ENCODE measurements around the gene ZDHHC3.

Gene ZDHHC3

DNA sequence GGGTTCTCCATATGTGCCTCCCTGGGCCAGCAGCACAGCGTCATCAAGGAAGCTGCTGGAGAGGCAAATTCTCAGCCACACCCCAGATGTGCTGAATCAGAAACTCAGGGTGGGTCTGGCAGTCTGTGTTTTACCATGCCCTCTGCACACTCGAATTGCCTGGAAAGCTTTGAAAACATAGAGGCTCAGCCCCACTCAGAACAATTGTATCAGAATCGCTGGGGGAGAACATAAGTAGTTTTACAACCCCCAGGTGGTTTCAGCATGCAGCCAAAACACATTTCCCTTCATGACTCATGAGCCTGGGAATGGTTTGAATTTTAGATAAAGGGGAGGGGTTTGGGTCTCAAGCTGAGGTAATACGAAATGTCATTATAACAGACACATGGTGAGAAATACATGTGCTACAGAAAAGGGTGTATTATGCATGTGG, 92.0 kb downstream of the ZDHHC3 start:
- WGBS (ENCODE audit: insufficient coverage, insufficient read length) = no CpG with 5 or more reads among the region's 4 CpGs

DNA sequence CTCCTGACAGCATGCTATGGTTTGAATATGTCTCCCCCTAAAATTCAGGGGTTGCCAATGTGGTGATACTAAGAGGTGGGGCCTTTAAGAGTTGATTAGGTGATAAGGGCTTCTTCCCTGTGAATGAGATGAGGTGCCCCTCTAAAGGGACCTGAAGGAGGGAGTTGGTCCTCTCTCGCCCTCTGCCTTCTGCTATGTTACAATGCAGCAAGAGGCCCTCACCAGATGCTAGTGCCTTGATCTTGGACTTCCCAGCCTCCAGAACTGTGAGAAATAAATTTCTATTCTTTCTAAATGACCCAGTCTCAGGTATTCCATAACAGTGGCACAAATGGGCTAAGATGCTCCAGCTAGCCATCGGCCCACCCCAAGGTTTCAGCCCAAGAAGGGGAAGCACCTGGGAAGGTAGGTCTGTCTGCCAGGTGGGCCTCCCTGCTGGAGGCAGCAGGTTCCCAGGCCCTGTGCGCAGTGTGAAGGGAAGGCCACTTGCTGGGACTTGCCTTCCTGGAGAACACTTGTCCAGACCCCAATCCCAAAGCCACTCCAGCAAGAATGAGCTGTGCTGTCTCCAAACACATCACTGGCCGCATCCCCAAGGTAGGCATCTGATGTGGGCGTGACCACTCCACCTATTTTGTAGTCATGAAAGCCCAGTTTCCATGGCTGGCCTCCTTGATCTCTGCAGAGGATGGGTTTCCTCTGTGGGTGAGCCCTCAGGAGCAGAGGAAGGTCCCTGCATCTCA, 92.6 kb downstream of the ZDHHC3 start:
- no peaks in the 10 kb centered on the region for H3K9me3 ChIP-seq (ENCODE audit: control insufficient read depth, insufficient read depth, low read length)
- no peaks in the 10 kb centered on the region for H3K36me3 ChIP-seq (ENCODE audit: control insufficient read depth, insufficient read depth, low read length)
- no peaks in the 10 kb centered on the region for H3K4me1 ChIP-seq (ENCODE audit: control insufficient read depth, insufficient read depth, low read length)
- no peak overlapping the region for H3K27ac ChIP-seq (ENCODE audit: low read length)
- no peak for DNase-seq (ENCODE audit: low read depth, low spot score)
- no peaks in the 10 kb centered on the region for H3K27me3 ChIP-seq (ENCODE audit: control insufficient read depth, insufficient read depth, low read length)
- no peak overlapping the region for H3K4me3 ChIP-seq (ENCODE audit: low read length)
- WGBS (ENCODE audit: insufficient coverage, insufficient read length) = no CpG with 5 or more reads among the region's 5 CpGs

More for the DNA sequence above, 92.0 kb downstream of the ZDHHC3 start:
- H3K4me3 ChIP-seq (ENCODE audit: low read length) = no peak overlapping the region
- no peaks in the 10 kb centered on the region for H3K36me3 ChIP-seq (ENCODE audit: control insufficient read depth, insufficient read depth, low read length)
- DNase-seq (ENCODE audit: low read depth, low spot score) = no peak
- no peak overlapping the region for H3K27ac ChIP-seq (ENCODE audit: low read length)
- no peaks in the 10 kb centered on the region for H3K9me3 ChIP-seq (ENCODE audit: control insufficient read depth, insufficient read depth, low read length)
- no peaks in the 10 kb centered on the region for H3K4me1 ChIP-seq (ENCODE audit: control insufficient read depth, insufficient read depth, low read length)
- no peaks in the 10 kb centered on the region for H3K27me3 ChIP-seq (ENCODE audit: control insufficient read depth, insufficient read depth, low read length)

DNA sequence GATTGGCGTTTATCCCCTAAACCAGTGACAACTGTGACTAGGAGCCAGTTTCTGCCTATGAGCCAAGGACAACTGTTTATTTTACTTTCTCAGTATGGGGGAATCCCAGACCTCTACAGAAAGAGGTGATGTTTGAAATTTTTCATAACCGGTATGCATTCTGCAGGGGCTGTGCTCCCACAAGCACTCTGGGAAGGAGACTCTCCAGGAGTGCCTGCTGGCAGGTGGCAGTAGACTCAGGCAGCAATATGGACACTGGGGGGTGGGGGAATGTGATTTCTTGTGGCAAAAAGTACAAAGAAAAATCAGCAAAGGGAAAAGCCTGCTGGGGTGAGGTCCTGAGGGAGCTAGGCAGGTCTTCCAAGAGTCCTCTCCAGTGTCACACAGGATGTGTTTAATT, 95.7 kb downstream of the ZDHHC3 start:
- no peak for DNase-seq (ENCODE audit: low read depth, low spot score)
- no CpG with 5 or more reads among the region's 2 CpGs for WGBS (ENCODE audit: insufficient coverage, insufficient read length)
- no peaks in the 10 kb centered on the region for H3K4me1 ChIP-seq (ENCODE audit: control insufficient read depth, insufficient read depth, low read length)
- no peaks in the 10 kb centered on the region for H3K27me3 ChIP-seq (ENCODE audit: control insufficient read depth, insufficient read depth, low read length)
- H3K4me3 ChIP-seq (ENCODE audit: low read length) = no peak overlapping the region
- no peak overlapping the region for H3K27ac ChIP-seq (ENCODE audit: low read length)
- H3K36me3 ChIP-seq (ENCODE audit: control insufficient read depth, insufficient read depth, low read length) = no peaks in the 10 kb centered on the region
- H3K9me3 ChIP-seq (ENCODE audit: control insufficient read depth, insufficient read depth, low read length) = no peaks in the 10 kb centered on the region

GRCh38 chr3:44877333-44877732, 98.6 kb downstream of the ZDHHC3 start:
- no peak overlapping the region for H3K27ac ChIP-seq (ENCODE audit: low read length)
- H3K4me3 ChIP-seq (ENCODE audit: low read length) = no peak overlapping the region
- DNase-seq (ENCODE audit: low read depth, low spot score) = no peak
- no peaks in the 10 kb centered on the region for H3K36me3 ChIP-seq (ENCODE audit: control insufficient read depth, insufficient read depth, low read length)
- H3K4me1 ChIP-seq (ENCODE audit: control insufficient read depth, insufficient read depth, low read length) = no peaks in the 10 kb centered on the region
- no peaks in the 10 kb centered on the region for H3K27me3 ChIP-seq (ENCODE audit: control insufficient read depth, insufficient read depth, low read length)
- H3K9me3 ChIP-seq (ENCODE audit: control insufficient read depth, insufficient read depth, low read length) = no peaks in the 10 kb centered on the region
- no CpG with 5 or more reads among the region's 3 CpGs for WGBS (ENCODE audit: insufficient coverage, insufficient read length)

DNA sequence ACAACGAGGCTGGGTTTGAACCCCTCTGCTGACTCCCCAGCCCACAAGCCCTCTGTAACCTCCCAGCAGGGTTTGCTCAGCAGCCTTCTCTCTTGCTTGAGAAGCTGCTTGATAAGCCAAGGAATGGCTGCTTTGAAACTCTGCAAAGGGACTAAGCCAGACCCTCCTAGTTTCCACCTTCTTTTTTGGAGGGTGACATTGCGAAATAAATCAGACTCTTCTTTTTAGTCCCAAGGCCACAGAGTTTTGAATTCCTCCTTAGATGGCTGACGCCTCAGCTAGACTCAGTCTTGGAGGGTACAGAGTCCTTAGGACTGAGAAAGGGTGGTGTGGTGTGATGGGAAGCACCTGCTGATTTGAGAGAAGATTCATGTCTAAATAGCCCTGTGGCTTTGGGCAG, 100.4 kb downstream of the ZDHHC3 start:
- no peaks in the 10 kb centered on the region for H3K9me3 ChIP-seq (ENCODE audit: control insufficient read depth, insufficient read depth, low read length)
- DNase-seq (ENCODE audit: low read depth, low spot score) = no peak
- H3K4me1 ChIP-seq (ENCODE audit: control insufficient read depth, insufficient read depth, low read length) = no peaks in the 10 kb centered on the region
- no peak overlapping the region for H3K4me3 ChIP-seq (ENCODE audit: low read length)
- no peak overlapping the region for H3K27ac ChIP-seq (ENCODE audit: low read length)
- no peaks in the 10 kb centered on the region for H3K27me3 ChIP-seq (ENCODE audit: control insufficient read depth, insufficient read depth, low read length)
- WGBS (ENCODE audit: insufficient coverage, insufficient read length) = no CpG with 5 or more reads among the region's 3 CpGs
- H3K36me3 ChIP-seq (ENCODE audit: control insufficient read depth, insufficient read depth, low read length) = no peaks in the 10 kb centered on the region
